Fibroblast of skin of right biceps (primary cell): ENCODE data around the gene EIF1B.

Source experiments
- DNase-seq: peaks from one replicate; pipeline ENCODE4 v3.0.0-alpha.2; 2013

Gene EIF1B

GRCh38 chr3:40309925-40310695 is 603 bp downstream of the EIF1B start:
- DNase-seq = peak; percentile 41

DNA sequence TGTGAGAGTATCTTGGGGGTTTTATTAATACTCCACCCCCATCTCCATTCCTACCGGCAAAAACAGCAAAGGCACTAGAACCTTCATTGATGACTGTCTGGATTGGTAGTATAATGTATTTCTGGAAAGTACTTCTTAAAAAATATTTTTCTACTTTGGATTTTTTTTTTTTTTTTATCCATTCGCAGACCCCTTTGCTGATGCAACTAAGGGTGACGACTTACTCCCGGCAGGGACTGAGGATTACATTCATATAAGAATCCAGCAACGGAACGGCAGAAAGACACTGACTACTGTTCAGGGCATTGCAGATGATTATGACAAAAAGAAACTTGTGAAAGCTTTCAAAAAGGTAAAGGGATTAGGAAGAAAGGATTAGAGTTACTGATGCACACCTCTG is 1.2 kb downstream of the EIF1B start:
- DNase-seq = peak; percentile 39

DNA sequence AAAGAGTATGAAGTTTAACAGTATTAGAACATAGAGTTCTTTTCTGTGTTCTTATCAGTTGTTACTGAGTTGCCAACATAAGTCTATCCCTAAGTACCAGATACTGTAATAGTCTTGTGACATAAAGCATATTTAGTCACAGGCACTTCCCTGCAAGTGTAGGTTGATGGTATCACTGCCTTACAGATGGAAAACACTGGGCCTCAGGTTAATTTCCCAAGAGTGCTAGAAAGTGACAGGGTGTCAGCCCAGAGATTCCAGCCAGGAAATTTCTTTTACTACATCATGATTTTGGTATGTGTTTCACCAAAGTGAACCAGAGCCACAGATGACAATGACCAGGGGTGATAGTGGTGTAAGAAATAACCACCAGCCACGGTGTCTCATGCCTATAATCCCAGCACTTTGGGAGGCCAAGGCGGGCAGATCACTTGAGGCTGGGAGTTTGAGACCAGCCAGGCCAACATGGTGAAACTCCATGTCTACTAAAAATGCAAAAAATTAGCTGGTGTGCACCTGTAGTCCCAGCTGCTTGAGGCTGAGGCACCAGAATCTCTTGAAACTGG is 3.2 kb downstream of the EIF1B start:
- DNase-seq = peak; percentile 15

- peak; percentile 15 for DNase-seq
Observed at GRCh38 chr3:40313975-40314860, 4.7 kb downstream of the EIF1B start.

GRCh38 chr3:40317061-40317855 is 7.8 kb downstream of the EIF1B start:
- peak; percentile 53 for DNase-seq

DNA sequence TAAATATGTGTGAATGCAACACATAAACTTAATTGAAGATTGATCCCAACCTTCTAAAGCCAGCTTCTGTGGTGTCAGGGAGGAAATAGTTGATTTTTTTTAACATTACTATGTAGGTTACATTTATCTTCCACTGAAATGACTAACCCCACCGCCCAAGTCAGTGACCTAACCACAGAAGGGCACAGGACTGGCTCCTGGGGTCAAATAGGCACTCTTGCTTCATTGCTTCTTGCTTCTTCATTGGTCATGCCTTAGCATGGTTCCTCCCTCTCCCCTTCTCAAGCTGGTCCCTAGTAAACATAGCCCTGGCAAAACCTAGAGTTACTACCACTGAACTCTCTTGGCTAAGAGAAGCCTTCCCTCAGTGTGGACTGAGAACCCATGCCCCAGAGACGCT is 12.3 kb downstream of the EIF1B start:
- DNase-seq = no peak

DNA sequence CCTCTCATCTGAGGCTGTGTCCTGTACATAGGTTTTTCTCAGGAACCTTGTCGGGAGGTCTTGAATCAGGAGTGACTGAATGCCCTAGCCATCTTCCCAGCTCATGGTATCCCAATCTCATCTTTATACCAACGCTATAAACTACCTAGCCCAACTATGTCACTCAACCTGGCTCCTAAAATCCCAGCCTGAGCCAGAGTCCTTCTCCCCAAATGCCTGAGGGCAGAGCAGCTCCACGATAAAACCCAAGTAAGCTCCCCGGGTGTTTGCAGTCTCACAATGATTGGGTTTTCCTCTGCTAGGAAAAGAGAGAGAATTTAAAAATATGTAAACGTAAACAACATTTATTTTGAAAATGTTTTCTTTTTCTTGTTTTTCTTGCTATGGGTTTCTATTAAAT is 14.4 kb downstream of the EIF1B start:
- DNase-seq = no peak

- DNase-seq = no peak
Observed at GRCh38 chr3:40324621-40325020, 15.1 kb downstream of the EIF1B start.

- DNase-seq = no peak
Observed at GRCh38 chr3:40325465-40325864, 16.0 kb downstream of the EIF1B start.

- DNase-seq = no peak
Observed at GRCh38 chr3:40328374-40328773, 18.9 kb downstream of the EIF1B start.

DNA sequence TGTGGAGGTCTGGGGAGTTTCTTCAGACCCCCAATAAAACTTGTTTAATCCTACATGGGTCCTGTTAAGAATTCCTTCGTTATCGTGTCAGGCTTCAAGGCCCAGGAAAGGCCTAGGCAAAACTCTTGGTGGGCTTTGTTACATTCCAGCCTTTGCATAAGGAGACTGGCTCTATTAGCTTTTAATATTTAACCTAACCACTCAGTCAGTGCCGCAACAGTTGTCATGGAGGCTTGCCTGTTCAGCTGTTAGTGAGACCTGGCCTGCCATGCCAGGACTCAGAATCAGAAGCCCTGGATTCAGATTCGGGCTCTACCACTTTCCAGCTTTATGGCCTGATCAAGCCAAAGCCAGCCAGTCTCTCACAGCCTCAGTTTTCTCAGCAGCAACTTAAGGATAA is 19.6 kb downstream of the EIF1B start:
- DNase-seq = no peak

DNA sequence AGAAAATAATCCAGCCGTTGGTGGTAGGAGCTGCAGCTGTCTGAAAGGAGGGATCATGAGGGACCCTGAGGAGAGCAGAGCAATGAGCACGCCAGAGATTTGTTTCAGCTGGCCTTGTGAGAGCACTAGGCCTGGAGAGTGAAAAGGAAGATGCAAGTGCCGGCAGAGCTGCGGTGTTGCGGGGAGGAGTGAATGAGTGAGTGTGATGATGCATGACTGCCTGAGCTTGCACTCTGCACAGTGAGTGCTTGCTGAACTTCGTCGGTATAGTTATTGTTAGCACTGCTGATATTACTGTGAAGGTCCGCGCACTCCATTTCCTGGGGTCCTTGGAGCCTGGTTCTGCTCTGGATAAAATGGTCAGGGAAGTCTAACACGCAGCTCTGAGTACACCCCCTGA is 23.2 kb downstream of the EIF1B start:
- DNase-seq = no peak

DNA sequence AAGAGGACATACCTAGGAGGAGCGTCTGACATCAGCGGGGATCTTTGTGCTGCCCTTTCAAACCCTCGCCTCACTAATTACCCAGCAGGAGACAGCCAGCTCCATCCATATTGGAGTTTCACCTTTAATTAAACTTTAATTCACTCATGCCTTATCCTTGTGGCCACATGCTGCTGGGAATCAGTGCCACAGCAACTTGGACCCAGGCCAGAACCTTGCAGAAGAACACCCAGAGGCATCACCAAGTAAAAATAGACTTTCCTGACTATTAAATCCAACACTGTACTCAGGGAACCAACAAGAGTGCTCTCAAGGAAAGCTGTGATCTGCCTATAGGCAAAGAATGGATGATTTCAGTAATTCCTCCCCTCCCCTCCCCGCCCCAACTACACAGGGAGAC is 23.9 kb downstream of the EIF1B start:
- no peak for DNase-seq

- DNase-seq = no peak
Observed at GRCh38 chr3:40333852-40334251, 24.3 kb downstream of the EIF1B start.

DNA sequence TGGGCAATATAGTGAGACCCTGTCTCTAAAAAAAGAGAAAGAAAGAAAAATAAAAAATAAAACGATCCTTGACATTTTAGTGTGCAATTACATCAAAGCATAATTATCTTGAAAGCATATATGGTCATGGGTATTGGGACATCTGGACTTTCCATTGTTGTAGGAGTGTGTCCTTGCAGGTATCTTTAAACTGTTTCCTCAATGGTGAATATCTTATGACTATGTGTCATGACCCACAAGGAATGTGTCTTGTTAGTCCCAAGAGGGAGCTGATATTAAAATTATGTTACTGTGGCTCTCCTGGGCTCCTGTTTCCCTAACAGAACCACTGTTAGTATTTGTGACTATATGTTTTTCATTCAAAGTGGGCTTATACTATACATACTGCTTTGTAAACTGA is 26.6 kb downstream of the EIF1B start:
- no peak for DNase-seq

DNA sequence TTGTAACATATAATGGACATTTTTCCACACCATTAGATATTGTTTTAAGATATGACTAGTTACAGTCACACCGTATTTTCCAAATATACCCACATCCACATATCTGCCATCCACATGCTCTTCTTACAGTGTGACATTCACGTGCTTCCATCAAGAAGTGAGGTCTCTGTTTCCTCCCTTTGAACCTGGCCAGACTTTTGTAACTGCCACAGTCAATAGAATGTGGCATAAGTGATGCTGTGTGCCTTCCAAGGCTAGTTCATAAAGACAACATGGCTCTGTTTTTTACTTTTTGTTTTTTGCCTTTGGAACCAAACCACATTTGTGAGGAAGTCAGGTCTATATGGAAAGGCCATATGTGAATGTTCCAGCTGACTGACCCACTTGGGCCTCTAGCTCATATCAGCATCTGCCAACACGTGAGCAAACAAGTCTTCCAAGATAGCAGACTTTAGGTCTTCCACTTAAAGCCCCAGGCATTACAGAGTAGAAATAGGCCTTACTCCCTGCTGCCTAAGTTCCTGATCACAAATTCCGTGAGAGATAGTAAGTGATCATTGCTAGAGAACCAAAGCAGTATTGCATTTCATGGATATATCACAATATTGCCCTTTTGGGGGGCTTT is 27.1 kb downstream of the EIF1B start:
- DNase-seq = no peak

DNA sequence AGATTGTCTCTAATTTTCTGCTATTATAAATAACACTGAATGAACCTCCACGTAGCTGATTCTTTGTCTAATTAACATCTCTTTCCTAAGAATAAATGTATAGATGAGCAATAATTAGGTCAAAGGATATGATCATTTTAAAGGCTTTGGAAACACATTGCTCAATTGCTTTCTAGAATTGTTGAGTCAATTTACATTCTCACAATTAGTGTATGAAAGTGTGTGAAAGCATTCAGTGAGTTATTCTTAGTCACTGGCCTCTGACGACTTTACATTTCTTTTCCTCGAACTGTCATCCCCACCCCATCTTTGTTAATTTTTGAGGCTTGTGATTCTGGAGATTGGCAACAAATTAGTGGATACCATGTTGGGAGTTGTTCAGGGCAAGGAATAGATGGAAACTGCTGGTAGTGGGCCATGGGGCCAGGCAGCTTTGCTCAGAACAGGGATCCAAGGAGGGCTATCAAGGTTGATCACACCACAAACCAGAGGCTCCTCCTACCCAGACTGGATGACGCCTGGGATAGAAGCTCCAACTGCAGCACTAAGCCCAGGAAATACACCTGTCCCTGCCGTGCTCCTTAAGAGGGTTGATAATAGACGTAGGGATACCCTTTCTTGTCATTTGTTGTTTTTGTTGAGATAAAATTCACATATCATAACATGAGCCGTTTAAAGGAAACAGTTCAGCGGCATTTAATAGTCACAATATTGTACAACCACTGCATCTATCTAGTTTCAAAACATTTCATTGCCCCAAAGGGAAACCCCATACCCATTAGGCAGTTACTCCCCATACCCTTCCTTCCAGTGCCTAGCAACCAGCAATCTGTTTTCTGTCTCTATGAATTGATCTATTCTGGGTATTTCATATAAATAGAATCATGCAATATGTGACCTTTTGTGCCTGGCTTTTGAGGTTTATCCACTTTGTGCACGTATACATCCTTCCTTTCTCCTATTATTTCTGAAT is 27.9 kb downstream of the EIF1B start:
- no peak for DNase-seq

- no peak for DNase-seq
Observed at GRCh38 chr3:40339871-40340270, 30.4 kb downstream of the EIF1B start.

GRCh38 chr3:40340541-40341170 is 31.1 kb downstream of the EIF1B start:
- no peak for DNase-seq

DNA sequence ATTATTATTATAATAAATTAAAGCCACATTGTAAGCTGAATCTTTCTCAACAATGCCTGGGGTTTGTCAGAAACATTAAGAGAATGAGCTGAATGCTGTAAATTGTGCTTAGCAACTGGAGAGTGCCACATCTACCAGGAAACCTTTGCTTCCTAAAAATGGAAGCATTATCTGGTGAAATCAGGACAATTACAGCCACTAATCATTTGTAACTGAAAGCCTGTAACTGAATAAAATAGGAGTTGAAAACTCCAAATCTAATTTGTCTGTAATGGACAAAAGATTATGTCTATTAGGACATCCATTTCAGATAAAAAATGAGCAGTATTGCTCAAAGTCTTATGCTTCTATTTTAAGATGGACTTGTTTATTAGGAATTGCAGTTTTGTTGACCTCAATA is 32.2 kb downstream of the EIF1B start:
- no peak for DNase-seq

DNA sequence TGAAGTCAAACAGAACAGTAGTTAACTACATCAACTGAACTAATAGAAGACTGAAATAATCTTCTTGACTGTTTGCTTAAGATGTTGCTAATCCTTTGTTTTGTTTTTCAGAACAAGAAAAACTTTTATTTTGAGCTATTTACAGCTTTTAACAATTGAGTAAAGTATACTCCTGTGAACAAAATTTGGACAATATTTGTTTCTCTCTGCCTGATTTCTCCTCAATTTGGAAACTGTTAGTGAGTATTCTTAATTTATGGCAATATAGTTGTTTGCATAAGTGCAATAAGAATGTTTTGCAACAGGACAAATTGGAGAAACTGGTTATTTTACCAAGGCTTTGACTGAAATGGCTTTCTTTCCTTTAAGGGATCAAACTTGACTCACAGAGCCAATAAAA is 41.0 kb downstream of the EIF1B start:
- DNase-seq = no peak
